ENCODE data around the gene PPEF2. TPM values are rescaled to one million over a fixed set of nuclear protein-coding genes. Genes with fewer than 3 reads are reported as not detected.

Gene PPEF2
- total and polyA plus RNA-seq, 8 donors, result not detected

GRCh38 chr4:75898536-75898935 lies 3.7 kb downstream of the PPEF2 start:
- no peaks in the 10 kb centered on the region for H3K4me1 ChIP-seq
- ATAC-seq, result no peak
- H3K4me3 ChIP-seq, result no peak overlapping the region
- H3K27ac ChIP-seq, result no peak overlapping the region
- H3K27me3 ChIP-seq, result no peaks in the 10 kb centered on the region
- FAIRE-seq, result no peak
- H3K36me3 ChIP-seq, result no peaks in the 10 kb centered on the region
- DNase-seq, result no peak
- no peak for TF ChIP-seq CTCF (IDR thresholded peaks at IDR 0.05)
- no peaks in the 10 kb centered on the region for H3K9me3 ChIP-seq
- intact Hi-C loops (cut with DNase I), result no loop called here

GRCh38 chr4:75895744-75896314 lies 6.4 kb downstream of the PPEF2 start:
- H3K27ac ChIP-seq, result no peak overlapping the region
- H3K9me3 ChIP-seq, result no peaks in the 10 kb centered on the region
- 26 to 28% methylated on average over 4 of the region's 4 CpGs for WGBS, 2 donors
- no peaks in the 10 kb centered on the region for H3K36me3 ChIP-seq
- DNase-seq (peak in 1 of 6 donors; percentile 20), ATAC-seq (peak; percentile 67 to 90 (median 88)), FAIRE-seq (no peak)
- H3K4me1 ChIP-seq, result no peaks in the 10 kb centered on the region
- no peaks in the 10 kb centered on the region for H3K27me3 ChIP-seq
- peak; percentile 46 to 65 (median 52) for TF ChIP-seq CTCF (IDR thresholded peaks at IDR 0.05)
- intact Hi-C loops (cut with DNase I), result no loop called here
- H3K4me3 ChIP-seq, result no peak overlapping the region

- intact Hi-C loops (cut with DNase I), result no loop called here
- WGBS, 2 donors, result 58 to 73% methylated on average over 3 of the region's 3 CpGs
- ATAC-seq (no peak), DNase-seq (no peak), FAIRE-seq (no peak)
- TF ChIP-seq CTCF (IDR thresholded peaks at IDR 0.05), result no peak
- Histone ChIP-seq H3K27me3 (no peaks in the 10 kb centered on the region), H3K9me3 (no peaks in the 10 kb centered on the region), H3K27ac (no peak overlapping the region), H3K36me3 (no peaks in the 10 kb centered on the region), H3K4me1 (no peaks in the 10 kb centered on the region), H3K4me3 (no peak overlapping the region)
Observed at GRCh38 chr4:75892508-75892907, 9.7 kb downstream of the PPEF2 start.

- Histone ChIP-seq H3K4me1 (no peaks in the 10 kb centered on the region), H3K36me3 (no peaks in the 10 kb centered on the region), H3K4me3 (no peak overlapping the region), H3K27me3 (no peaks in the 10 kb centered on the region), H3K27ac (no peak overlapping the region), H3K9me3 (no peaks in the 10 kb centered on the region)
- 85 to 88% methylated on average over 14 of the region's 14 CpGs for WGBS, 2 donors
- no peak for TF ChIP-seq CTCF (IDR thresholded peaks at IDR 0.05)
- no peak for DNase-seq
- ATAC-seq, result no peak
- no peak for FAIRE-seq
- intact Hi-C loops (cut with DNase I), result no loop called here
Observed at GRCh38 chr4:75891611-75892010, 10.6 kb downstream of the PPEF2 start.

- no peaks in the 10 kb centered on the region for H3K36me3 ChIP-seq
- TF ChIP-seq CTCF (IDR thresholded peaks at IDR 0.05), result no peak
- no peak overlapping the region for H3K27ac ChIP-seq
- DNase-seq (no peak), FAIRE-seq (no peak), ATAC-seq (no peak)
- WGBS, 2 donors, result 78 to 88% methylated on average over 9 of the region's 9 CpGs
- no peaks in the 10 kb centered on the region for H3K9me3 ChIP-seq
- intact Hi-C loops (cut with DNase I), result no loop called here
- H3K27me3 ChIP-seq, result no peaks in the 10 kb centered on the region
- H3K4me1 ChIP-seq, result no peaks in the 10 kb centered on the region
- H3K4me3 ChIP-seq, result no peak overlapping the region
Observed at GRCh38 chr4:75889537-75890199, 12.6 kb downstream of the PPEF2 start.

All from pancreas (tissue), 10 donors.